ENCODE measurements around the gene SCRN1. TPM values are rescaled to one million over a fixed set of nuclear protein-coding genes. Genes with fewer than 3 reads are reported as not detected.

Gene SCRN1
- total RNA-seq, 1 donor, result 113 TPM

- DNase-seq (ENCODE audit: low read depth), result no peak
- no peak for TF ChIP-seq CTCF (IDR thresholded peaks at IDR 0.05; ENCODE audit: insufficient read depth, low read depth, low read length)
- H3K4me3 ChIP-seq (ENCODE audit: low read depth, low read length), result no peak overlapping the region
Observed at GRCh38 chr7:29958667-29959358, 30.8 kb downstream of the SCRN1 start.

GRCh38 chr7:29957521-29958310 is 31.9 kb downstream of the SCRN1 start:
- no peak for DNase-seq (ENCODE audit: low read depth)
- TF ChIP-seq CTCF (IDR thresholded peaks at IDR 0.05; ENCODE audit: insufficient read depth, low read depth, low read length), result no peak
- H3K4me3 ChIP-seq (ENCODE audit: low read depth, low read length), result no peak overlapping the region

GRCh38 chr7:29956487-29956836 is 33.1 kb downstream of the SCRN1 start:
- no peak for TF ChIP-seq CTCF (IDR thresholded peaks at IDR 0.05; ENCODE audit: insufficient read depth, low read depth, low read length)

GRCh38 chr7:29955799-29956486 is 33.7 kb downstream of the SCRN1 start:
- no peak overlapping the region for H3K4me3 ChIP-seq (ENCODE audit: low read depth, low read length)
- no peak for TF ChIP-seq CTCF (IDR thresholded peaks at IDR 0.05; ENCODE audit: insufficient read depth, low read depth, low read length)
- no peak for DNase-seq (ENCODE audit: low read depth)

More at GRCh38 chr7:29956487-29956836, 33.1 kb downstream of the SCRN1 start:
- DNase-seq (ENCODE audit: low read depth), result no peak
- no peak overlapping the region for H3K4me3 ChIP-seq (ENCODE audit: low read depth, low read length)

GRCh38 chr7:29955075-29955792 is 34.4 kb downstream of the SCRN1 start:
- TF ChIP-seq CTCF (IDR thresholded peaks at IDR 0.05; ENCODE audit: insufficient read depth, low read depth, low read length), result no peak

GRCh38 chr7:29953726-29954347 is 35.8 kb downstream of the SCRN1 start:
- TF ChIP-seq CTCF (IDR thresholded peaks at IDR 0.05; ENCODE audit: insufficient read depth, low read depth, low read length), result no peak
- no peak overlapping the region for H3K4me3 ChIP-seq (ENCODE audit: low read depth, low read length)
- no peak for DNase-seq (ENCODE audit: low read depth)

More at GRCh38 chr7:29955075-29955792, 34.4 kb downstream of the SCRN1 start:
- DNase-seq (ENCODE audit: low read depth), result no peak
- no peak overlapping the region for H3K4me3 ChIP-seq (ENCODE audit: low read depth, low read length)
